ENCODE results near the gene TNIP1. TPM values are rescaled to one million over a fixed set of nuclear protein-coding genes. Genes with fewer than 3 reads are reported as not detected.

TNIP1 gene, protein sequence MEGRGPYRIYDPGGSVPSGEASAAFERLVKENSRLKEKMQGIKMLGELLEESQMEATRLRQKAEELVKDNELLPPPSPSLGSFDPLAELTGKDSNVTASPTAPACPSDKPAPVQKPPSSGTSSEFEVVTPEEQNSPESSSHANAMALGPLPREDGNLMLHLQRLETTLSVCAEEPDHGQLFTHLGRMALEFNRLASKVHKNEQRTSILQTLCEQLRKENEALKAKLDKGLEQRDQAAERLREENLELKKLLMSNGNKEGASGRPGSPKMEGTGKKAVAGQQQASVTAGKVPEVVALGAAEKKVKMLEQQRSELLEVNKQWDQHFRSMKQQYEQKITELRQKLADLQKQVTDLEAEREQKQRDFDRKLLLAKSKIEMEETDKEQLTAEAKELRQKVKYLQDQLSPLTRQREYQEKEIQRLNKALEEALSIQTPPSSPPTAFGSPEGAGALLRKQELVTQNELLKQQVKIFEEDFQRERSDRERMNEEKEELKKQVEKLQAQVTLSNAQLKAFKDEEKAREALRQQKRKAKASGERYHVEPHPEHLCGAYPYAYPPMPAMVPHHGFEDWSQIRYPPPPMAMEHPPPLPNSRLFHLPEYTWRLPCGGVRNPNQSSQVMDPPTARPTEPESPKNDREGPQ
- 100 to 1,000 TPM; 199 to 329 (median 211) TPM for total RNA-seq

DNA sequence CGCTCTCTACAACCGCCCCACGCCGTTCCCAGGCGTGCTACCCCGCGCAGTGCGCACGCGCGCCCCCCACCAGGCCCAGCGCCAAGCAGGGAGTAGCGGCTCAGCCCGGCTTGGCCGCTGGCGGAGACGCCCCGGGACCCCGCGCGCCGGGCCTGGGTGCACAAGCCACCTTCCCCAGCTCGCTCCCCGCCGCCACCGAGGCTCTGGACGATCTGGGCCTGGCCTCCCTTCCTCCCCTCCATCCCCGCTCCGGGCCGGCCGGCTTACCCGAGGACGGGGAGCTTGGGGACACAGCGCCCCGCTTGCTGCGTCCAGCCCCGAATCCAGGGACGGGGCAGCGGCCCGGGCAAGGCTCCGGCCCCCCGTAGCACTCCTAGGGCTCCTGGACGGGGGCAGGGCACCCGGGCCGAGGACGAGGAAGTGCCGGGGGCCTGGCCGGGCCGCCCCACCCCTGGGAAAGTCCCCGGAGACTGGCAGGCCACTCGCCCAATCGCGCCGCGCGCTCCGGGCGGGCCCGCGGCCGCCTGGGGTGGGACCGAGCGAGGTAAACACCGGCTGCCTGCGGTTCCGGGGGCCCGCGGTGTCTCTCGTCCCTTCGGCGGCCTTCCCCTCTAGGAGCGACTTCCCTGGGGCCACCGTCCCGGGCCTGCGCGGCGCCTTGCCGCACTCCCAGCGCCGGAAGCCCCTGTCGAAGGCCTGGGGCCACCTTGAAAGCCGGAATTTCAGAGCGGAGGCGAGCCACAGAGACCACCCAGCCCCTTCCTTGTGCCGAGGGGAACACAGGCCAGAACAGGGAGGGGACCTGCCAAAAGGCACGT, at the start of gene TNIP1:
Gene TNIP1, minus strand, starts transcription at position 422 of the 818 bp plus-strand sequence. CDS start 15,939 bp downstream, outside the sequence.
- H3K27me3 Mint-ChIP-seq (ENCODE audit: low read depth) = no peaks in the 10 kb centered on the region
- H3K9me3 Mint-ChIP-seq = no peaks in the 10 kb centered on the region
- DNase-seq (peak; percentile 91), ATAC-seq (peak; percentile 81 to 83)
- H3K4me3 Mint-ChIP-seq = peak within 1 kb of the TSS; percentile 91
- H3K4me1 Mint-ChIP-seq (ENCODE audit: low read depth) = peaks cover 86% of the 10 kb centered on the region
- peaks cover 30% of the 10 kb centered on the region for H3K36me3 Mint-ChIP-seq (ENCODE audit: insufficient read depth)

DNA sequence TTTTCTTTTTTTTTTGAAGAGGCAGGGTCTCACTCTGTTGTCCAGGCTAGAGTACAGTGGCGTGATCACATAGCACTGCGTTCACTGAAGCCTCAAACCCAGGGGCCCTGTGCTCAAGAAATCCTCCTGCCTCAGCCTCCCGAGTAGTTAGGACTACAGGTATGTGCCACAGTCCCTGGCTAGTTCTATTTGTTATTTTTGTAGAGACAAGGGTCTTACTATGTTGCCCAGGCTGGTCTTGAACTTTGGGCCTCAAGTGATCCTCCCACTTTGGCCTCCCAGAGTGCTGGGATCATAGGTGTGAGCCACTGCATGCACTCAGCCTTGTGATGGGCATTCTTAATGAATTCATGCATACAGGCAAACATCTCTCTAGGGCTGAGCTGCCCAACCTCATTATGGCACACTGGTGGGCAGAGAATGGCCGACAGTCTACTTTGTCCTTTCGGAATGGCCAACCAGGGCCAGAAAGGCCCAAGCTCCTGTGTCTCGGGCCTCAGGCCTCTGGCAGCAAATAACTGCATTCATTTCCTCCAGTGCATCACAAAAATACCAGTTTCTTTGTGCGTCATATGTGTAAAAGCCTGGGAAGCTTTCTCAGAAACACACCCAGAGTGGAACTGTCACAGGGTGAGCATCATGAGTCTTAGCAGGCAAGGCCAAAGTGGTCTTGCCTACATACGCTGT, 49.5 kb upstream of the TNIP1 start:
- Mint-ChIP-seq H3K9me3 (no peaks in the 10 kb centered on the region), H3K4me3 (no peak overlapping the region), H3K36me3 (ENCODE audit: insufficient read depth) (peaks cover 53% of the 10 kb centered on the region), H3K4me1 (ENCODE audit: low read depth) (peaks cover 82% of the 10 kb centered on the region), H3K27me3 (ENCODE audit: low read depth) (no peaks in the 10 kb centered on the region)
- DNase-seq = no peak
- ATAC-seq = no peak

DNA sequence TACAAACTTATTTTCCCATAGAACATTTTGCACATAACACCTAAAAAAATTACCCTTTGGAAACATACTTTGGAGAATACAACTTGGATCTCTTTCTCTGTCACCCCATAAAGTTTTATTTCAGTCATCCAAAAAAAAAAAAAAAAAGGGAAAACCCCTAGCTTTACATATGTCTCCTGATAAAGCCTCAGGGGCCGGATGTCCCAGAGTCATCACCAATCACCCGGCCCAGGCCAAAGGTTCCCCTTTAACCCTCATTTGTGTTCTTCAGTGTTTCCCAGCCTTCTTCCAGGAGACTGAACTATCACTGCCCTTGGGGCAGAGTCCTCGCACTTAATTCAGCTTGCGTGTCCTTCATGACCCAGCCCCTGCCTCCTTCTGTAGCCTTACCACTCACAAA, 48.0 kb upstream of the TNIP1 start:
- Mint-ChIP-seq H3K36me3 (ENCODE audit: insufficient read depth) (peaks cover 55% of the 10 kb centered on the region), H3K4me1 (ENCODE audit: low read depth) (peaks cover 82% of the 10 kb centered on the region), H3K9me3 (no peaks in the 10 kb centered on the region), H3K4me3 (no peak overlapping the region), H3K27me3 (ENCODE audit: low read depth) (no peaks in the 10 kb centered on the region)
- DNase-seq (no peak), ATAC-seq (no peak)

DNA sequence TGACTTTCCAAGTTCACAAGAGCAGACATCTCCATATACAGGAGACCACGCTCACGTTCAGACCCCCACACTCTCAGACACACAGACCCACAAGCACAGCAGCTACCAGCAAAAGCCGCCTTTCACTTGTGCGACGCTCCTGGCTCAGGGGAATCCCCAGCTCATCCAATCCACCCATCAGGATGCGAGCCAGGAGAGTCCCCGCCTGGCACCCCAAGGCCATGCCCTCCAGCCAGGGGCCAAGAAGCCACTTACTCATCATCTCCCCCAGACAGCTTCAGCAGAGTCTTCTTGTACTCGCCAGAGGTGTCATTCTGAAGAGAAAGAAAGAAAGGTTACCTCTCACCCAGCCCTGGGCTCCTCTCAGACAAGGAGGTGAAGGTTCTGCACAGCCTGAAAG, 47.1 kb upstream of the TNIP1 start:
- H3K36me3 Mint-ChIP-seq (ENCODE audit: insufficient read depth) = peaks cover 51% of the 10 kb centered on the region
- H3K27me3 Mint-ChIP-seq (ENCODE audit: low read depth) = no peaks in the 10 kb centered on the region
- H3K4me1 Mint-ChIP-seq (ENCODE audit: low read depth) = peaks cover 79% of the 10 kb centered on the region
- H3K4me3 Mint-ChIP-seq = no peak overlapping the region
- H3K9me3 Mint-ChIP-seq = no peaks in the 10 kb centered on the region
- no peak for ATAC-seq
- DNase-seq = no peak

DNA sequence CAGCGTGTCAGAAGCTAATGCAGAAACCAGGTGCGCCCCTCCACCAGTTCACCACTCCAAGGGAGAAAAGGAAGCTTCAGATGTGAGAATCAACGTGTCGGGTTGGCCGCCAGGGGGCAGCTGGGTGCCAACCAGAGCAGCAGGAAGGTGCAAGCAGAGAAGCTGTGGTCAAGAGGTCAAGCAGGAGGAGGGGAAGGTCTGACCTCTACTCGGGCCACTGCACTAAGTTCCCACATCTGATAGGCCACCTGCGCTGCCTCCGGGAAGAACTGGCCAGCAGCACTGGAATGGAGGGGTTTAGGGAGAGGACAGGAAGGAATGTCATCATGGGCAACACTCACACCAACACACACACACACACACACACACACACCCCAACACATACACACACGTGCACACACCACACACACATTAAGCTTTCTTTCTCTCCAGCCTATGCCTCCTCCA, 45.4 kb upstream of the TNIP1 start:
- ATAC-seq = peak; percentile 26 to 54
- peaks cover 50% of the 10 kb centered on the region for H3K36me3 Mint-ChIP-seq (ENCODE audit: insufficient read depth)
- no peaks in the 10 kb centered on the region for H3K27me3 Mint-ChIP-seq (ENCODE audit: low read depth)
- DNase-seq = peak; percentile 65
- no peaks in the 10 kb centered on the region for H3K9me3 Mint-ChIP-seq
- H3K4me1 Mint-ChIP-seq (ENCODE audit: low read depth) = peaks cover 65% of the 10 kb centered on the region
- H3K4me3 Mint-ChIP-seq = no peak overlapping the region

DNA sequence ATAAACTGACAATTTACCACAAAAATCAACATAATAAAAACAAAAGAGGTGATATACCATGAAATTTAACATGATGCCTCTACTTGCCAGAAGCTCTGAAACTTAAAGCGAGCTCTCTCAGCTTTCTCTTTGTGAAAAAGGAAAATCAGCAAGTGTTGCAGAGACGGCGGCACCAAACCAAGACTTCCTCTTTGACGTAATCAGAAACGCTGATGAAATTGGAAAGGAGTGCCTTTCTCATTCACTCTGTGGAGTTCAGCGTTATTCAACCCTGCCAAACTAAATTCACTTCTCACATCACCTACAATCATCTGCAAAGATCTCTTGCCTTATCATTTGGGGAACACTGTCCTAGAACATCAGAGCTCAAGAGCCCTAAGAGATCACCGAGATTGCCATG, 44.6 kb upstream of the TNIP1 start:
- ATAC-seq = peak; percentile 31 to 48
- DNase-seq = no peak
- H3K4me3 Mint-ChIP-seq = no peak overlapping the region
- H3K27me3 Mint-ChIP-seq (ENCODE audit: low read depth) = no peaks in the 10 kb centered on the region
- H3K4me1 Mint-ChIP-seq (ENCODE audit: low read depth) = peaks cover 58% of the 10 kb centered on the region
- peaks cover 51% of the 10 kb centered on the region for H3K36me3 Mint-ChIP-seq (ENCODE audit: insufficient read depth)
- no peaks in the 10 kb centered on the region for H3K9me3 Mint-ChIP-seq

DNA sequence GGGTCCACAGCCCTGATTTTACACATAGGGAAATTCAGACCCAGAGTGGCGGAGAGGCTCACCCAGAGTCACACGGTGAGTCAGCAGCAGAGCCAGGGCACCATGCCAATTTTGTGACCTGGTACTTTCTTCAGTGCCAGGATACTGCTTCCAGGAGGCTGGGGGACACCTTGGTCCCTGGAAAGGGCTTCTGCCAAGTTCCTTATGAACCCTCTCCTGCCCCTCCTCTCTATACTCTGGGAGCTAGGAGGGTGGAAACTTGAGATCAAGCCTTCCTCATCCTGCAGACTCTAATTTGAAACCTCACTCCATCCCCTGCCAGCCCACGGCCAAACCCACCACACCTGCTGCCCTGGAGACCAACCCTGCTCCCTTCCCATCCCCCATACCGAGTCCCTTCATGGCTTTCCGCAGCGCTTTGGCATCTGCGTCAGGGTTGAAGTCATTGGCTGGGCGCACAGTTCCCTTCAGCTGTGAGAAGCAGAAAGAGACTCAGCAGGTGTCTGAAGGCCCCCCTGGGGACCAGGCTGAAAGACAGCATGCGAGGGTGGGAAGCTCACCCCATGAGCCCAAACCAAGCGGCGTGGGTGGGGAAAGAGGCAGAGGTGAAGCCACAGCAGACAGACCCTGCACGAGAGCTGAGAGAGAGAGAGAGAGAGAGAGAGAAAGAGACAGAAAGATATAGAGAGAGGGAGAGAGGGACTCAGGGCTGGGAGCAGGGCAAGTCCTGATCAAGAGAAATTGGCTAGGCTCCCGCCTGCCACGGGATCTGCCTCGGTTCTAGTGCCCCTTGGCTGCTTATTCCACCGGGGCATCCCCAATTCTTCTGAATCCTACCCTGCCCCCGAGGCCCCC, 43.3 kb upstream of the TNIP1 start:
- Mint-ChIP-seq H3K9me3 (no peaks in the 10 kb centered on the region), H3K36me3 (ENCODE audit: insufficient read depth) (peaks cover 52% of the 10 kb centered on the region), H3K4me1 (ENCODE audit: low read depth) (peaks cover 53% of the 10 kb centered on the region), H3K27me3 (ENCODE audit: low read depth) (no peaks in the 10 kb centered on the region), H3K4me3 (peak overlapping the region; percentile 40)
- peak; percentile 54 to 63 for ATAC-seq
- peak; percentile 53 for DNase-seq

DNA sequence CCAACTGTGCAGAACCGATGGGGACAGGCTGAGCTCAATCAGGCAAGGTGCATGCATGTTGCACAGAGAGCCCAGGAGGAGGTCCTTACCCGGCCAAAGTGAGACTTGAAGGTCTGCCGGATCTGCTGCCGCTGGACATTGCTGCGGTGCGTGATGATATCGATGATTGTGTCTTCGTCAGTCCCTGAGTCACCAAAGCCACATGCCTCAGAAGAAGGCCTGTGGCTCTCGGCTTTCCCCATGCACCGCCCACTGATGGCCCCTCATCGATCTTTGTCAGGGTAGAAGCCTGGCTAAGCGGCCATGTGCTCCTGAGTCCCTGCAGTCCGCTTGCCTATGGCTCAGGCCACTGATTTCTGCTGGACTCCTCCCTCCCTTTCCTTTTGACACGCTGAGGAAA, 42.0 kb upstream of the TNIP1 start:
- peaks cover 45% of the 10 kb centered on the region for H3K36me3 Mint-ChIP-seq (ENCODE audit: insufficient read depth)
- H3K4me1 Mint-ChIP-seq (ENCODE audit: low read depth) = peaks cover 43% of the 10 kb centered on the region
- ATAC-seq = no peak
- no peak overlapping the region for H3K4me3 Mint-ChIP-seq
- DNase-seq = no peak
- no peaks in the 10 kb centered on the region for H3K27me3 Mint-ChIP-seq (ENCODE audit: low read depth)
- H3K9me3 Mint-ChIP-seq = no peaks in the 10 kb centered on the region

DNA sequence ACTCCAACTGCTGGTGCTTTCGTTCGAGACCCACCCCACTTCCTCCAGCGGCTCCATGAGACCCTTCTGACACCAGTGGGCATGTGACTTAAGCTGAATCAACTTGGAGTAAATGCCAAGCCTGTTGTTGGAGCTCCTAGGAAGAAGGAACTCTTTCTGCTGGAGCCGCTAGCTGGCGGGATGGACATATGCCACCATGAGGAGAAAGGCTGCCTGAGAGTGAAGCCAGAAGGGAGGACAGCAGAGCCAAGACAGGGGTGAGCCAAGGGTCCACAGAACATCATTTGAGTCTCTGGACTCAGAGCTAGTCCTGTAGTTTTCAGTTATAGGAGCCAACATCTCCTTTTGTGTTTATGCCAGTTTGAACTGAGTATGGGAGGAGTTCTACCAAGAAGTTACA, 40.8 kb upstream of the TNIP1 start:
- Mint-ChIP-seq H3K36me3 (ENCODE audit: insufficient read depth) (peaks cover 45% of the 10 kb centered on the region), H3K9me3 (no peaks in the 10 kb centered on the region), H3K4me1 (ENCODE audit: low read depth) (peaks cover 32% of the 10 kb centered on the region), H3K27me3 (ENCODE audit: low read depth) (no peaks in the 10 kb centered on the region), H3K4me3 (no peak overlapping the region)
- ATAC-seq (no peak), DNase-seq (no peak)

DNA sequence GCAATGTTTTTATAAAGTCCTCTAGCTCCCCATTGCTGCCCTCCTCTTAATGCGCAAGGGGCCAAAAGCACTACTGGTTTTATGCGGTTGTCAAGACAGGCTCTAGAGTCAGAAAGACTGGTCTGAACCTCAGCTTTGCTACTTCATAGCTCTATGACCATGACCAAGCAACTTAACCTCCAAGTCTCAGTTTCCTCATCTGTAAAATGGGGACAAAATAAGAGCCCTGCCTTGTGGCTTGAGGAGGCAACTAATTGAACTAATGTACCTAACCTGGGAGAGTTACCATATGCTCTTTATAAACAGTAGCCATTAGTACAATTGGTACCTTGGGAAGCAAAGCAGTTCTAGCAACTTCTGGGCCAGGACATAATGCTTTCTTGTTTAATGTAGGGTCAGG, 40.3 kb upstream of the TNIP1 start:
- H3K27me3 Mint-ChIP-seq (ENCODE audit: low read depth) = no peaks in the 10 kb centered on the region

DNA sequence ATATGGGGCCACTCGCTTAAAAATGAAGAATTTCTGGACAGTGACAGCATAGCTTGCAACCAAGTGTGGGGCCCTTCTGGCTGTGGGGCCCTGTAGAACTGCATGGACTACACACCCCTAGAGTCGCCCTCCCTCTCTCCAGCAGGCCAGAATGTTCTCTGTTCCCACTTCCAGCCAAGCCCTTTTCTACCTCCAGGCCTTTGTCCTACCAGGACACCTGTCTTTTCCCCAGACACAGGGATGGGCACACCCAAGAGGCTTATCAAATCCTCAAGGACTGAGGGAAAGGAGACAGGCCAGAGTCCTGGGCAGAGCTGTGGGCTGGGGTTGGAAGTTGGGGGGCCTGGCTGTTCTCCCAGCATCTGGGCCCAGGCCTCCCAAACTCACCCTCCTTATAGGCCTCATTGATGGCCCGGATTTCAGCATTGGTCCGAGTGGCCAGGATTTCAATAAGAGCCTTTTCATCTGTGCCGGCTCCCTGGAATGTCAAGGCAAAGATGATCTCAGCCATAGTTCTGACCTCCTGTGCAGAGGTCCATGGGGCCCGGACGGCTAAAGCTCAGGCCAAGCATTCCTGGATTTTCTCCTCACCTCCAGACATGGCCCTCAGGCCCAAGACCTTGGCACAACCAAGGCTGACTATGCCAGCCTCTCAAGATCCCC, 38.2 kb upstream of the TNIP1 start:
- H3K4me1 Mint-ChIP-seq (ENCODE audit: low read depth) = peaks cover 11% of the 10 kb centered on the region

More for the DNA sequence above, 40.3 kb upstream of the TNIP1 start:
- H3K36me3 Mint-ChIP-seq (ENCODE audit: insufficient read depth) = peaks cover 41% of the 10 kb centered on the region
- DNase-seq (no peak), ATAC-seq (no peak)
- no peaks in the 10 kb centered on the region for H3K9me3 Mint-ChIP-seq
- H3K4me1 Mint-ChIP-seq (ENCODE audit: low read depth) = peaks cover 26% of the 10 kb centered on the region
- no peak overlapping the region for H3K4me3 Mint-ChIP-seq

DNA sequence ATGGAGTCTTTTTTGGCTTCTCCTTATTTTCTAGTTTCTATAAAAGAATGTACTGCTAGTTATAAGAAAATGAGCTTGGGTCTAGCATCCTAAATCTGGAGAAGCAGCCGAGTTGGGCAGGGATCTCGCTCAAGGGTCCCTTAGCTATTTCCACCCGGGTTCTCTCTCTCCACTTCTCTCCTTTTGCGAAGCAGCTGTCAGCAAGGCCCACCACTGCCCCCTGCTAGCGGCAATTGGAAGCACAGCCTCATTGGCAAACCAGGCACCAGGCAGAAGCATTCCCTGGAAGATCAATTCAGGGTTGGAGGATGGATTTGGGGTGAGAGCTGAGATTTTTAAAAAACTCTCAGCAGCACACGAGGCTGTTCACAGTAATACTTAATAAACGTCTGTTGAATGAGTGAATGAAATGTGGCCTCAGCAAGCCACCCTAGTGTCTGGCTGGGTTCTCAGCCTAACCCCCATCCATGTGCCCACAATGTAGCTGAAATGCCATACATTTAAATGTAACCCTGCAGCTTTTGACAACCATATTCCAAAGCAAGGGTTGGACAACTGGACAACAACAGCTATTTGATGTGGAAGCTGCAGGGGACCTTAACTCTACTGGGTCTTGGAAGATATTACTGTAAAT, 34.6 kb upstream of the TNIP1 start:
- Mint-ChIP-seq H3K4me1 (ENCODE audit: low read depth) (peaks cover 3% of the 10 kb centered on the region), H3K9me3 (no peaks in the 10 kb centered on the region), H3K36me3 (ENCODE audit: insufficient read depth) (peaks cover 28% of the 10 kb centered on the region), H3K4me3 (no peak overlapping the region), H3K27me3 (ENCODE audit: low read depth) (no peaks in the 10 kb centered on the region)
- ATAC-seq = peak in 1 of 2 donors; percentile 58
- DNase-seq = peak; percentile 76

More for the DNA sequence above, 38.2 kb upstream of the TNIP1 start:
- H3K36me3 Mint-ChIP-seq (ENCODE audit: insufficient read depth) = peaks cover 37% of the 10 kb centered on the region
- no peaks in the 10 kb centered on the region for H3K9me3 Mint-ChIP-seq
- H3K4me3 Mint-ChIP-seq = no peak overlapping the region
- DNase-seq = no peak
- ATAC-seq = no peak
- H3K27me3 Mint-ChIP-seq (ENCODE audit: low read depth) = no peaks in the 10 kb centered on the region
